BE2C (cell line): ENCODE measurements around the gene TMC1.
"Not testable (repeated sequence)": the region's sequence is repeated elsewhere in the genome, so short reads cannot be mapped to it uniquely, and the experiment has no call there.

ENCODE experiments used
- DNase-seq: peaks from one replicate; pipeline ENCODE4 v3.0.0-alpha.2; 2020
- H3K27me3 ChIP-seq: fragments of 250-450 bp; sonication (Bioruptor Pico); 2 replicates; pipeline ENCODE4 v1.5.1; 2020; ENCODE audit warnings: mild to moderate bottlenecking
- H3K36me3 ChIP-seq: fragments of 250-450 bp; sonication (Bioruptor Pico); 2 replicates; pipeline ENCODE4 v1.5.1; 2020; ENCODE audit warnings: mild to moderate bottlenecking
- H3K4me1 ChIP-seq: fragments of 250-450 bp; sonication (Bioruptor Pico); 2 replicates; pipeline ENCODE4 v1.5.1; 2020
- H3K4me3 ChIP-seq: 2 replicates; pipeline ENCODE4 v1.5.1; 2011; ENCODE audit warnings: low read depth, low read length
- H3K9me3 ChIP-seq: fragments of 250-450 bp; sonication (Bioruptor Pico); 2 replicates; pipeline ENCODE4 v1.5.1; 2020
- CTCF ChIP-seq: IDR thresholded peaks from 2 replicates; pipeline ENCODE4 v1.5.1; 2012; ENCODE audit warnings: mild to moderate bottlenecking, low read depth, low read length

Gene TMC1

GRCh38 chr9:72827950-72828731, 306.7 kb downstream of the TMC1 start:
- Histone ChIP-seq H3K9me3 (no peaks in the 10 kb centered on the region), H3K36me3 (no peaks in the 10 kb centered on the region), H3K4me1 (no peaks in the 10 kb centered on the region), H3K4me3 (no peak overlapping the region), H3K27me3 (no peaks in the 10 kb centered on the region)
- no peak for DNase-seq
- no peak for TF ChIP-seq CTCF

- DNase-seq = no peak
- no peaks in the 10 kb centered on the region for H3K36me3 ChIP-seq
- H3K9me3 ChIP-seq = no peaks in the 10 kb centered on the region
- no peaks in the 10 kb centered on the region for H3K4me1 ChIP-seq
- TF ChIP-seq CTCF = no peak
- no peaks in the 10 kb centered on the region for H3K27me3 ChIP-seq
- no peak overlapping the region for H3K4me3 ChIP-seq
Measured at GRCh38 chr9:72834994-72835393, 313.6 kb downstream of the TMC1 start.

- H3K9me3 ChIP-seq = no peaks in the 10 kb centered on the region
- no peak overlapping the region for H3K4me3 ChIP-seq
- H3K4me1 ChIP-seq = no peaks in the 10 kb centered on the region
- no peak for DNase-seq
- H3K27me3 ChIP-seq = no peaks in the 10 kb centered on the region
- H3K36me3 ChIP-seq = no peaks in the 10 kb centered on the region
- TF ChIP-seq CTCF = no peak
Measured at GRCh38 chr9:72836790-72837189, 315.4 kb downstream of the TMC1 start.

- Histone ChIP-seq H3K4me1 (no peaks in the 10 kb centered on the region), H3K27me3 (no peaks in the 10 kb centered on the region), H3K36me3 (no peaks in the 10 kb centered on the region), H3K4me3 (no peak overlapping the region), H3K9me3 (no peaks in the 10 kb centered on the region)
- TF ChIP-seq CTCF = no peak
- DNase-seq = no peak
Measured at GRCh38 chr9:72839085-72839484, 317.7 kb downstream of the TMC1 start.

GRCh38 chr9:72843520-72844439, 322.4 kb downstream of the TMC1 start:
- TF ChIP-seq CTCF = no peak
- Histone ChIP-seq H3K36me3 (no peaks in the 10 kb centered on the region), H3K4me1 (no peaks in the 10 kb centered on the region), H3K27me3 (no peaks in the 10 kb centered on the region), H3K4me3 (no peak overlapping the region), H3K9me3 (no peaks in the 10 kb centered on the region)
- no peak for DNase-seq

- TF ChIP-seq CTCF = no peak
Measured at GRCh38 chr9:72844440-72844768, 323.0 kb downstream of the TMC1 start.

GRCh38 chr9:72845052-72845451, 323.6 kb downstream of the TMC1 start:
- not testable (repeated sequence) for H3K4me3 ChIP-seq, H3K9me3 ChIP-seq, H3K27me3 ChIP-seq, H3K36me3 ChIP-seq, DNase-seq, H3K4me1 ChIP-seq

More at GRCh38 chr9:72844440-72844768, 323.0 kb downstream of the TMC1 start:
- DNase-seq = no peak
- Histone ChIP-seq H3K4me3 (no peak overlapping the region), H3K36me3 (no peaks in the 10 kb centered on the region), H3K9me3 (no peaks in the 10 kb centered on the region), H3K4me1 (no peaks in the 10 kb centered on the region), H3K27me3 (no peaks in the 10 kb centered on the region)

GRCh38 chr9:72850209-72850608, 328.8 kb downstream of the TMC1 start:
- H3K27me3 ChIP-seq, H3K4me1 ChIP-seq, DNase-seq: not testable (repeated sequence)

More at GRCh38 chr9:72850209-72850608, 328.8 kb downstream of the TMC1 start:
- not testable (repeated sequence) for H3K36me3 ChIP-seq, H3K4me3 ChIP-seq, H3K9me3 ChIP-seq
